Left ventricle myocardium superior (tissue), 1 donor: ENCODE data around the gene PEAK1. TPM values are rescaled to one million over a fixed set of nuclear protein-coding genes. Genes with fewer than 3 reads are reported as not detected.
A peak's percentile ranks its signal among the peaks of the same experiment; 100 is the strongest.
"Not testable (repeated sequence)": the region's sequence is repeated elsewhere in the genome, so short reads cannot be mapped to it uniquely, and the experiment has no call there.

Experiments
- ATAC-seq: fragments of 200-7000 bp; cut with Tn5 transposase; one replicate; pipeline ENCODE4 v1.9.1; 2020; ENCODE audit warnings: mild to moderate bottlenecking, moderate library complexity
- DNase-seq: peaks from one replicate; pipeline ENCODE4 v3.0.0-alpha.2; 2020
- intact Hi-C: fragments of 100-400 bp; cut with micrococcal nuclease; formaldehyde crosslinking; loops from one replicate; pipeline ENCODE4 v1.11.0; 2022
- total RNA-seq: library from RNA; stranded (reverse); fragmentation: NEBNext Ultra II Directional; extraction: Animal tissue kit (Norgen Biotek cat#: 25700); gene quantifications from one replicate; pipeline ENCODE4 v1.2.1, GENCODE V29; 2021
- donor health status: DM: no; HTN: yes; CAD: no; lungs with severe emphysema.

The PEAK1 gene
- total RNA-seq, 1 donor from 2014 or later: 67.4 TPM

DNA sequence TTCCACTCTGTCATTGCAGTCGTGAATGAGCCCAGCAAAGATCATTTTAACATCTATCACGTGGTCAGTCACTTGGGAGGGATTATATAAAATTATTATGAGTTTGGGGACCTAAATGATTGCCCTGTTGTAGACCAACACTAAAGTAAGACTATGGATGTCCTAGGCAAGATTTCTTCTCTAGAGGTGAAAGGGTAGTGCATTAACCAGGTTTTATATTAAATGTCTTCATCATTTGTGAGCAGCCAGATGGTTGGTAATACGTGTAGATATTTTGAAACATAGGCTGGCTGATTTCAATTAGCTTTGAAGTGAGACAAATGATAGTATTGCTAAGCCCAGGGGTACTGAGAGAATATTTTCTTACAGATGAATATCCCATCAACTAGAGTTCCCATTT, 198.7 kb downstream of the PEAK1 start:
- ATAC-seq (no peak), DNase-seq (no peak)
- intact Hi-C loops: no loop called here

DNA sequence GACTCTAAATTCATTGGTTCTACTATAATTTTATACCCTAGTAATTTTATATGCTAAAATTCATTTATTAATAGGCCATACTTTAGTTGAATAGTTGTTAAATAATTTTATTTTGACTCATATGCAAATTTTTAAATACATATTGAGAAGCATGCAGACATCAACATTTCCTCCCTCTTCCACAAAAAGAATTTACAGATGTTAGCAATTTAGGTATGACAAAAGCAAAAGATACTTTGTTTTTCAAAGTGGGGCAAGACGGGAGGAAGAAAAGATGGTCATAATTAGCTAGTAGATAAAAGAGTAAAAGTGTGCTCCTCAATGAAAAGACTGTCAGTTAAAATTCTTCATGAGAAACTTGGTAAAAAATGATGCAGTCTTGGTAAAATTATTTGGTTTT, 200.1 kb downstream of the PEAK1 start:
- no peak for DNase-seq
- intact Hi-C loops: no loop called here

DNA sequence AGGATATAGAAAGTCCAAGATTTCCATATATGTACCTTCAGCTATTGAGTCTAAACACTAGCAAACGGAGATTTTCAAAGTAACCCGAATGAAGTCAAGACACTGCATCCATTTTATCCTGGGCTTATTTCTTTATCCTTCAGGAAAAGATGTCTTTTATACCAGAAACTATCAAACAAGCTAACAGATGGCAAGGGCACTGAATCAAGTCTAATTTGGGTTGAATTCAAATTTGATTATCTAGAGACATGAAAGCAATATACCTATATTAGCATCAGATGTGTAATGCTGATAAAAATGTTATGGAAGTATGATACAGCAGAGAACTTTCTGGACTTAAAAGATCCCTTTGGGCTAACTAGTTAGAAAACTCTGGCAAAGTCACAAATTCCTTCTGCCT, 210.7 kb downstream of the PEAK1 start:
- intact Hi-C loops: no loop called here
- DNase-seq (no peak), ATAC-seq (no peak)

More for the DNA sequence above, 200.1 kb downstream of the PEAK1 start:
- no peak for ATAC-seq

DNA sequence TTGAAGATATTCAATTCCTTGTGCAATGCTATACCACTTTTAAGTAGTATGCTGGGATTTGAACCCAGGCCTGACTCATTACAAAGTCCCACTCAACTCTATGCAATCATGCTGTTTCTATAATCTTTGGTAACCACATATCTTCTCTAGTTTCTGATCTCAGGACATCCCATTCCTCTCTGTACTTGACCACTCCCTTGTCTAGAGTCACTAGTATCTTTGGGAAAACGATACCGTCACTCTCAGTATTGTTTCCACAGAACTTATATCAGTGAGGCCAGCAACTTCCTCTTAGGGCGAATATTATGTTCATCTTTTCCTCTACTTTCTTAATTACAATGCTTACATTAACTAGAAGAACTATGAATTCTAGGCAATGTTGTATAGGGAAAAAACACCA, 211.7 kb downstream of the PEAK1 start:
- no peak for ATAC-seq
- intact Hi-C loops: no loop called here
- no peak for DNase-seq

DNA sequence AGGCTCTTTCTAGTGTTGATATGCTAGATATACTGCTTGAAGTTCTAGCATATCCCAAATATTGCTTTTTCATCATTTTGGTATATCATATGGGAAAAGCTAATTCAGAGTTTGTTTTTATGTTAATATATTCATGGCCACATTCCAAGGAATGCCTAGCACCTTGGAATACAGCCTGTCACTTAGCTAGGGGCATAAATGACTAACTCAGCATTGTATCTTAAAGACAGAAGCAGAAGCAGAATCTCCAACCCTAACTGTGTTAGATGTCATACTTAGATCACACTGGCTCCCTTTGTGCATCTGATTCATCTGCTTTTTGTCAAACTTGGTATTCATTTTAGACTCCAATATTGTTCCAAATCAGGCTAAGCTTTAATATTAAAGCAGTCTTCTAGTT, 218.2 kb downstream of the PEAK1 start:
- ATAC-seq (no peak), DNase-seq (no peak)
- intact Hi-C loops: no loop called here

DNA sequence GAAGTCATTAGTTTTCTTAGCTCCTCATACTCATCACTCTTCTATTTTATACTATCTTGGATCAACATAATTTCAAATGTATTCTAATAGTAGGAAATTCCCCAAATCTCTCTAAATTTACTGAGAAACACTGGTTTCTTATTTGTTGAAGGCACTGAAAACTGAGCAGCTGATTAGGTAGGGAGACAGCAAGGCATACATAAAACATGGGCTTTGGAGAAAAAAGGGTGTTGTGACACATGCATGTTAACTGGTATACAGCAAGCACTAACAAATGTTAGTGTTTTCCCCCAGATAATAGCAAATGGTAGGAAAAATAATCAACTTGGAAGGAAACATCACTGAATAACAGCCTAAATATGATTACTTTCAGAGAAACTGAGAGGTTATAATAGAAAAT, 223.5 kb downstream of the PEAK1 start:
- ATAC-seq: no peak
- intact Hi-C loops: no loop called here
- no peak for DNase-seq

DNA sequence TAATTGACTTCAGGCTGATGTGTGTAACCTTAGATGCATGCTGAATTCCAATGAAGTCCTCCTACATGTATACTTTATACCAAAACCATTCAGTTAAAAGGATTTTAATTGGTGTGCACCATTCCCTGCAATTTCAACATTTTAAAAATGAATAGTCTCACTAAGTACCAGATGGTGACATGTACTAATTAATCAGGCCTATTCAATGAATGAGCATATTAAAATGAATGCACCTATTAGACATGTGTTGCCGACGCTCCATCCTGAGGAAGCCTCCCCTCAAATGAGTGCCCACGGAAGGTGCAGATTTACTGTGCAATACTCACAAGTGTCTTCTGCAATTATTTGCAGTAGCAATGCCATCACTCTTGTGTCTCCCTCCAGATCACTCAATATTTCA, 224.3 kb downstream of the PEAK1 start:
- no peak for ATAC-seq
- DNase-seq: no peak
- intact Hi-C loops: no loop called here

DNA sequence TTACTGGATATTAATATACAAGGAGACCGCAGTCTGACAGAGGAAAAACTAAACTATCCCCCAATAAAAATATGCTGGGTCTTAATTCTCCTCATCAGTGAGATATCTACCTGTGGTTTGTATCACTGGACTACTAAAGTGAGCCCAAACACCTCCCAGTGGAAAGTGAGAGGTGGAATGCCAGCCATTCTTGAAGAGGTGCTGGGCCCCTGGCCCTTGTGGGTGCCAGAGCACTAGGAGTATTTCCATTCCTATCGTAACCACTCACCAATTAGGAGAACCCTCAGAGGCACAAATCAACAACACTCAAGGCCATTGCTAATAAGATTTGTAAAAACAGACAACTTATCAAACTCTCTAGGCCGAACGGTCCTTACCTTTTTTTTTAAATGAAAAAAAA, 227.5 kb downstream of the PEAK1 start:
- no peak for ATAC-seq
- intact Hi-C loops: no loop called here
- no peak for DNase-seq

DNA sequence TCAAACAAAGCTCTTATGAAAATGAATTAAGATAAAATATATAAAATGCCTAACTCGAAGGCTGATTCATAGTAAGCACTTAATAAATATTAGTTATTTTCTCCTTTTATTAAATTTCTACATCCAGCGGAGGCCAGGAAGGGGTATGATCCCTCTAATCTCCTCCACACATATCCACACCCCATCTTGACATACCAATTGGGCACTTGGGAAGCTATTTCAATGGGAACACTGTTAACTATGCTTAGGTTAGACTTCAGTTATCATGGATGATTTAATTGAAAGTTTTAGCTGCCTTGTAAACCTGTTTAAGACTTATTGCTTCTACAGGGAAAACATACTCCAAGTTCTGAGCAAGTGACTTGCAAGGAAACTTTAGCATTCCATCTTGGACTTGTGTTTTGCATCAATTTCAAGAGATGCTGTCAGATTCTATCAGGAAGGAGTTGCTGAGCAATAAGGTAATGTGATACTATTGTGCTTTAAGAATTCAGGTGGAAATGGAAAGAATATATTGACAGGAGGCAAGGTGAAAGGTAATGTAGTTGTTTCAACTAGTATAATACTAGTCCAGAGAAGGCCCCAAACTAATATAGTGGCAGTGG, 228.6 kb downstream of the PEAK1 start:
- intact Hi-C loops: no loop called here
- ATAC-seq (no peak), DNase-seq (no peak)

DNA sequence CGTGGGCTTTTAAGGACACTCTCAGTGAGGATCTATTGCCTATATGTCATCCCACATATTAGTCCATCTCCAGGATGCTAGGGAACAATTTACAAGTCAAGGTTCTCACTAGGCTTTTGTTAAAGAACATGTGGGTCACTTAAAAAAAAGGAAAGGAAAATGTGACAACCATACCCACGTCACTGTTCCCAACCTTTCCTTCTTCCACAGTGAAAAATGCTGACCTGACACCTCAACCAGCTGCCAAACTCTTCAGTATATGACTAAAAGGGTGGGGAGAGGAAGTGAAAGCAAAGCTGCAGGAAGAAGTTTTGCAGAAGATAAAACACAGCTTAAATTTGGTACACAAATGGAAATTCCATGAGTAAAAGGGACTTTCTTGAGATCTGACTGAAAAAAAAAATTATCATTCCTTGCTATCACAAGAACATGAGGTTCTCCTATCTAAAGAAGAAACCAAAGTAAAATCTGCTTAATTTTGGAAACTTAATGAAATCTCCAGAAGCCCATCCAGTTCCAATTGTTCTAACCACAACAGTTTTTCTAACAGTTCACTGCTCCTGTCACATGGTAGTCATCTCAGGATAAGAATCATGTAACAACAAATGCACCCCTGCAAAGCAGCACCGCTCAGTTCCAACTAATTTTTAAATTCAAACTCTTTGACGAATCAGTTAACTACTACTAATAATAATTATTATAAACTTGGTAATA, 232.0 kb downstream of the PEAK1 start:
- ATAC-seq (peak; percentile 81), DNase-seq (no peak)
- intact Hi-C loops: loop anchor here (5.0 kb wide), 2 partner anchors 309 to 354 kb away; no protein-coding TSS in a partner anchor

DNA sequence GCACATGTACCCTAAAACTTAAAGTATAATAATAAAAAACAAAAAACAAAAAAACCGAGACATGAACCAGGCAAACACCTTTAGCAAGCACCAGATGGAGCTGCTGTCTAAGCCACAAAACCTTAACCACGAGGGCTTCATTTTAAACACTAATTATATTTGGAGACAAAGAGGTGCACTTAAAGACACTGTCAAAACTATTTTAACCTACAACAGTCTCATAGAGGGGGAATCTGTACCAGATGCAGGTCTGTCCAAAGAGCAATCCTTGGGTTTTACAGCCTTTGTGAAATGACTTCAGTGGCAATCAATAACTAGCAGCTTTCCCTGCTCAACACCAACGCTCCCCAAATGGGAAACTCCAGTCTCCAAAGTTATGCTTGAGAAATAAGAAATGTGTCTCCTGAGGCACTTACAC, 233.3 kb downstream of the PEAK1 start:
- DNase-seq (no peak), ATAC-seq (peak; percentile 45)
- intact Hi-C loops: loop anchor here (5.0 kb wide), 2 partner anchors 311 to 356 kb away; no protein-coding TSS in a partner anchor

DNA sequence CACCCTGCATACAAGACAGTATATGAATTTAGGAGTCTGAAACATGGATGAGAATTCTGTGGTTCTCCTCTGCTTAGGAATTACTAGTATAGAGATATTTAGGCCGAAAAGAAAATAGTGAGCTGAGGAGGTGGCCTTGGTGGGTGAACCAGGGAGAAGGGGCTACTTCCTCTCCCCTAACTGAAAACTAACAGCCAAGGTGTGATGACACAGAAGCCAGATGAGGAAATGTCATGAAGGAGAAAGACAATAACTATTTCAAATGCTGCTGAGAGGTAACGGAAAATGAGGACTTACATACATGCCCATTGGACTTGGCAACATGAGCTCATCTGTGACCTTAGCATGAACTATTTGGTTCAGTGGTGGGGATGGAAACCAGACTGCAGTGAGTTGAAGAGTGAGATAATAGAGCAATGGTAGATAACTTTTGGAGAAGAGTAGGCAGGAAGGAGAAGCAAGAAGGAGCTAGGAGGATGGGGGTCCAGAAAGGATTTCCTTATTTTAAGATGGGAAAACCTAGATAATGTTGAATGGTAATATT, 234.6 kb downstream of the PEAK1 start:
- intact Hi-C loops: loop anchor here (5.0 kb wide), 2 partner anchors 312 to 357 kb away; no protein-coding TSS in a partner anchor
- DNase-seq (no peak), ATAC-seq (no peak)

DNA sequence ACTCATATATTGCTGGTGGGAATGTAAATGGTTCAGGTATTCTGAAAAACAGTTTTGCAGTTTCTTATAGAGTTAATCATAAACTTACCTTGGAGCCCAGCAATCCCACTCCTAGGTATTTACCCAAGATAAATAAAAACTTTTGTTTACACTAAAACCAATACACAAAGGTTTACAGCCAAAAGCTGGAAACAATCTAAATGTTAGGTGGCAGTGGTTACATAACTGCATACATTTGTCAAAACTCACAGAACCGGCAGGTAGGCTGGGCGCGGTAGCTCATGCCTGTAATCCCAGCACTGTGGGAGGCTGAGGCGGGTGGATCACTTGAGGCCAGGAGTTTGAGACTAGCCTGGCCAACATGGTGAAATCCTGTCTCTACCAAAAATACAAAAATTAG, 235.6 kb downstream of the PEAK1 start:
- intact Hi-C loops, ATAC-seq, DNase-seq: not testable (repeated sequence)

DNA sequence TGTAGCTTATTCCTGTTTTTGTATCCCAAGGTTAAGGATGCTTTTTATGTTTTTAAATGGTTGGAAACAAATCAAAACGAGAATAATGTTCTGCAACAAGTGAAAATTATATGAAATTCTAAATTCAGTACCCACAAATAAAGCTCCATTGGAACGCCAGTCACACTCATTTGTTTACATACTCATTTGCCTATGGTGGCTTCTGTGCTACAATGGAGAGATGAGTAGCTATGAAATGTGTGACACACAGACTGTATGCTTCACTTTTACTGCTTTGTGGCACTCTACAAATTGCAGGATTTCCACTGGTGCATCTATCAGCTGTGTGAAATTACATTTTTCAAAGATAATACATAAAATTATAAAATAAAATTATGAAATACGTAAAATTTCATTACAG, 236.8 kb downstream of the PEAK1 start:
- intact Hi-C loops: no loop called here
- no peak for DNase-seq

DNA sequence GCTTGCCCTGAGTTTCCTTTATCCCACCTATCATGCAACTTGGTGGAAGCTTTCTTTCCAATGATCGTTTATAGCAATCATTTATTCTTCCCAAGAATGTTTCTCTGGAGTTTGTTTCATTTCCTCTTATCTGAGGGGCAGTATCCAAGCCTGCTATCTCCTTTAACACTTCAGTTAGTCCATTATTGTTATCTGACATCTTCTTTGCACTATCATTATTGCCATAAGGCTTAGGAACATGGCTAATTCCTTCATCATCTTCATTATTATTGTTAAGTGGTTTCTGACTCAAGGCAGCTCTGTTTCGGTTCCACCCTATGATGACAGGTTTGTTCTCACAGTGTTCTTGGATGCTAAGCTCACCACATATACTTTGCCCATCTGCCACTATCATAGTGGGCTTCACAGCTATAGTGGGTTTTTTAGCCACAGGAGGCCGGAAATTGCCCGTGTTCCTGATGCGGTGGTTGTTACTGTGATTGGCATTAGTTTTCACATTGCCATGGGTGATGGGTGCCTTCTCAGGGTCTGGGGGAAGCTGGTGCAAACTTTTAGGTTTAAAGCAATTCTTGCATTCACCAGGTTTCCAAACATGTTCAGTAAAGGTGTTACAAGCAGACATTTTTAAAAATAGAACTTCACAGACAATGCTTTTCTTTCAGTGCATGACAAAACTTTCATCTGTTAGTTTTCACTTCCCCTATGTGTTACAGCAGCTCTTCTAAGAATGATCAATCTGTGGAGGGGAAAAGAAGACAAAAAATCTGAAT, 238.4 kb downstream of the PEAK1 start:
- DNase-seq (no peak), ATAC-seq (no peak)
- intact Hi-C loops: no loop called here

More for the DNA sequence above, 236.8 kb downstream of the PEAK1 start:
- no peak for ATAC-seq

DNA sequence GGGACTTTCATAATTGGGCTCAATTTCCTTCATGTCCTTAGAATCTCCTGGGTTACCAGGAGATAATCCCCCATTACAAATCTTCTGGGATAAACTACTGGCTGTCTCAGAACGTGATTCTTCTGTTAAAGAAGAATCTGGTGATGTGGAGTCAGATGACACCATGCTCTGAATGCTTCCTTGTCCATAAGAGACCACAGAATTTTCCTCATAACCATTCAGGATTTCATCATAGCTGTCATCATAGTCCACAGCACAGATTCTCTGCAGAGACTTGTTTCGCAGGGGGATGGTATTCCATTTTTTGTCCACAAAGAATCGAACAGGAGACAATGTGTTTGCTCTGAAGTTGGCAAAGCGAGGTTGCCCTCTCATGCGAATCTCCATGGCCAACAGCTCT, 239.1 kb downstream of the PEAK1 start:
- ATAC-seq: no peak
- no peak for DNase-seq
- intact Hi-C loops: no loop called here

DNA sequence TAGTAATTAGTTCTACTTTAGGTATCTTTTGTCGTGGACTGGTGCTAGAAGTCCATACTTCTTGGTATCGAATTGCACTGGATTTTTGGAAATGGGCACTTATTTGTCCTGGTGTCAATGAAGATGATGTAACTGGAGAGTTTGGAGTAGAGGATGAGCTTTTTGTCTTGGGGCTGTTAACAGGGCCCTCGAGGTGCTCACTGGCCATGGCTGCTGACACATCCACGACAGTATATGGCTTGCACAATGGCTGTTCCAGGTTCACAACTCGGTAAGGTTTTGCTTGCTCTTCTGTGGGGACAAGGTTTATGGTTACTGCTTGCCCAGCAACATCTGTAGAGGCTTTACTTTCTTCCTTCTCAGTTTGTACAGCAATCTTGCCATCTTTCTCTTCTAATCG, 239.6 kb downstream of the PEAK1 start:
- intact Hi-C loops: no loop called here
- DNase-seq (no peak), ATAC-seq (no peak)

DNA sequence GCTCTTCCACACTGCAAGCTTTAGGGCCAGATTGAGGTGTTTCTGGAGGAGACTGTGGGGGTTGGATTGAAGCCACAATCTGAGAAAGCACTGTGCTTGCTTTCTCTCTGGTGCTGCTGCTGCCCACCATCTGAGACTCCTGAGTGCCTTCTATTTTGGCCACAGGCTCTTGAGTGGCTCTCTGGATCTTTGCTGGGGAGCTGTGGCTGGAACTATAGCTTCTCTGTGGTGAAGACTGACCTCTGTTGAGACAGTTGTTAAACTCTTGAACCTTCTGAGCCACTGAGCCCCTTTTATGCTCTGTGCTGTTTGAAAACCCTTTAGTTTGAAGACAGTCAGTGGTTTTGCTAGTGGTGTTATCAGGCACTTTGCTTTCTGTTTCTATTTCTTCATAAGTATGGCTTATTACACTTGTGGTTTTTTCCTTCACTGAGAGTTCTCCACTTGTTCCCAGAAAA, 240.3 kb downstream of the PEAK1 start:
- ATAC-seq (peak; percentile 63), DNase-seq (no peak)
- intact Hi-C loops: no loop called here

DNA sequence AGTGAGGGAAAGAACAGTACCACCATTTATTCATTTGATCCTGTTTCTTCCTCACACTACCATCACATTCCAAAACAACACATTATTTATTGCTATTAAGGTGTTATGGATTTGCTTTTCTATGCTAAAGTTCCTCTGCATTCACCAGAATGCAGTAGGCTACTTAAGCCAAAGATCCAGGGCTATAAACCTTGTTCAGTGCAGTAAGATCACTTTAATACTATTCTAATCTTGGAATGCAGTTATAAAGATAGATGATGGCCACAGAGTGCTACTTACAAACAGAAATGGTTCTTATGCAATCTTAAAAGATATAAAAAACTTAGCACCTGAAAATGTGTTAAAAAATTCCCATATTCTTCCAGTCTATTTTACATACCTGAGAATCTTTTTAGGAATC, 241.5 kb downstream of the PEAK1 start:
- DNase-seq (no peak), ATAC-seq (no peak)
- intact Hi-C loops: no loop called here

DNA sequence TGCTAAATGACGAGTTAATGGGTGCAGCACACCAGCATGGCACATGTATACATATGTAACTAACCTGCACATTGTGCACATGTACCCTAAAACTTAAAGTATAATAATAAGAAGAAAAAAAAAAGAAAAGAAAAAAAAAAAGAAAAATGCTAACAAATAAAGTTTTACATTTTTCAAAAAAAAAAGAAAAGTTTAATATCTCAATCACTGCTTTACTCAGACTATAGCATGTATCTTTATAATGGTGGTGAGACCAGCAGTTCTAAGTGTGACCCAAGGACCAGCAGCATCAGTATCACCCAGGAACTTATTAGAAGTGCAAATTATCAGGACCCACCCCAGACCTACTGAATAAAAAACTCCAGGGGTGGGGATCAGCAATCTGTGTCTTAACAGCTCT, 243.8 kb downstream of the PEAK1 start:
- DNase-seq, ATAC-seq, intact Hi-C loops: not testable (repeated sequence)
